D721Med (cell line): Measurements from ENCODE around the gene MRPL55.

ENCODE experiments used
- DNase-seq: peaks from one replicate; pipeline ENCODE4 v3.0.0; 2011; ENCODE audit warnings: low spot score; ENCODE audit not compliant: insufficient read length
- FAIRE-seq: peaks from 2 replicates; lab custom pipeline; 2011; peaks lifted over from hg19 to GRCh38; lab: Jason Lieb, UNC
- TF ChIP-seq, protein P1 (sequence below): IDR thresholded peaks from 2 replicates; pipeline ENCODE4 v1.5.1; 2012; ENCODE audit warnings: mild to moderate bottlenecking, control low read depth; ENCODE audit not compliant: insufficient read depth; ENCODE audit errors: missing control alignments

The MRPL55 gene

DNA sequence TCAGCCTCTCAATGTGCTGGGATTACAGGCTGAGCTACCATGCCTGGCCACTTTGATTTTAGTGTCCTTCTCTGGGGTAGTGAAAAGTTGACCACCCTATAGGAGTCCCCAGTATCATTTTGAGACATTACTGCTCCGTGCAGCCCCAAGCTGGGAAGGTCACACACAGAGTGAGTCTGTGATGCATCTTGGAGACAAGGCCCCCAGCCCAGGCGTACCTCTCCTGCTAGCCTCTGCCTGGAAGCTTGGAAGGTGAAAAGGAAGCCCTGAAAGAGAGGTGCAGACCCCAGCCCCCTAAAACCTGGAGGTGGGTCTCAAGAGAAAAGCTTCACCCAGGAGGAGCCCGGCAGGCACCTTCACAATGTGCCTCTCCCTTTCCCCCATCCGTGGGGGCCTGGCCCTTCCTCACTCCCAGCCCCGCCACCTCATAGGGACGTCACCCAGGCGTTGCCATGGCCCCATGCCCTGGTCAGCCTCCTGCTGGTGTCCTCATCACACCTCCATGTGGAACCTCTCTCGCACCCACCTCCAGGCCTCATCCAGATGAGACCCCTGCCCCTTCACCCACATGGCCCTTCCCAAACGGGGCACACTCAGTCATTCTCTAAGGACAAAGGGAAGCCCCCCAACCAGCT, 32.2 kb downstream of the MRPL55 start:
- FAIRE-seq (no peak), DNase-seq (no peak)
- TF ChIP-seq, protein P1, sequence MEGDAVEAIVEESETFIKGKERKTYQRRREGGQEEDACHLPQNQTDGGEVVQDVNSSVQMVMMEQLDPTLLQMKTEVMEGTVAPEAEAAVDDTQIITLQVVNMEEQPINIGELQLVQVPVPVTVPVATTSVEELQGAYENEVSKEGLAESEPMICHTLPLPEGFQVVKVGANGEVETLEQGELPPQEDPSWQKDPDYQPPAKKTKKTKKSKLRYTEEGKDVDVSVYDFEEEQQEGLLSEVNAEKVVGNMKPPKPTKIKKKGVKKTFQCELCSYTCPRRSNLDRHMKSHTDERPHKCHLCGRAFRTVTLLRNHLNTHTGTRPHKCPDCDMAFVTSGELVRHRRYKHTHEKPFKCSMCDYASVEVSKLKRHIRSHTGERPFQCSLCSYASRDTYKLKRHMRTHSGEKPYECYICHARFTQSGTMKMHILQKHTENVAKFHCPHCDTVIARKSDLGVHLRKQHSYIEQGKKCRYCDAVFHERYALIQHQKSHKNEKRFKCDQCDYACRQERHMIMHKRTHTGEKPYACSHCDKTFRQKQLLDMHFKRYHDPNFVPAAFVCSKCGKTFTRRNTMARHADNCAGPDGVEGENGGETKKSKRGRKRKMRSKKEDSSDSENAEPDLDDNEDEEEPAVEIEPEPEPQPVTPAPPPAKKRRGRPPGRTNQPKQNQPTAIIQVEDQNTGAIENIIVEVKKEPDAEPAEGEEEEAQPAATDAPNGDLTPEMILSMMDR, result no peak

DNA sequence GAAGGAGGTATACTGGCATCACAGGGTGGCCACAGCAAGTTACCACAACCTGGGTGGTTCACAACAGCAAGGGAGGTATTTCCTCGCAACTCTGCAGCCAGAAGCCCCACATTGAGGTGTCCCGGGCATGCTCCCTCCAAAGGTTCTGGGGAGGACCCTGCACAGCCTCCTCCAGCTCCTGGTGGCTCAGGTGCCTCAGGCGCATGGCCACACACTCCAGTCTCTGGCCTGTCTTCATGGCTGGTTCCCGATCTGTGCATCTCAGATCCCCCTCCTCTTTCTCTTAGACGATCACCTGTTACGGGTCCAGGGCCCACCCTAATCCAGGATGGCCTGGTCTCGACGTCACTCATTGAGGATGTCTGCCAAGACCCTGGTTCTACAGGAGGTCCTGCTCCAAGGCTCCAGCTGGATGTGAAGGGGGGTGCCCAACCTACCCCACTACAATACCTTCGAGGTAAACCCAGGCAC, 33.3 kb downstream of the MRPL55 start:
- DNase-seq, result no peak
- no peak for FAIRE-seq
- TF ChIP-seq, protein P1, result no peak

DNA sequence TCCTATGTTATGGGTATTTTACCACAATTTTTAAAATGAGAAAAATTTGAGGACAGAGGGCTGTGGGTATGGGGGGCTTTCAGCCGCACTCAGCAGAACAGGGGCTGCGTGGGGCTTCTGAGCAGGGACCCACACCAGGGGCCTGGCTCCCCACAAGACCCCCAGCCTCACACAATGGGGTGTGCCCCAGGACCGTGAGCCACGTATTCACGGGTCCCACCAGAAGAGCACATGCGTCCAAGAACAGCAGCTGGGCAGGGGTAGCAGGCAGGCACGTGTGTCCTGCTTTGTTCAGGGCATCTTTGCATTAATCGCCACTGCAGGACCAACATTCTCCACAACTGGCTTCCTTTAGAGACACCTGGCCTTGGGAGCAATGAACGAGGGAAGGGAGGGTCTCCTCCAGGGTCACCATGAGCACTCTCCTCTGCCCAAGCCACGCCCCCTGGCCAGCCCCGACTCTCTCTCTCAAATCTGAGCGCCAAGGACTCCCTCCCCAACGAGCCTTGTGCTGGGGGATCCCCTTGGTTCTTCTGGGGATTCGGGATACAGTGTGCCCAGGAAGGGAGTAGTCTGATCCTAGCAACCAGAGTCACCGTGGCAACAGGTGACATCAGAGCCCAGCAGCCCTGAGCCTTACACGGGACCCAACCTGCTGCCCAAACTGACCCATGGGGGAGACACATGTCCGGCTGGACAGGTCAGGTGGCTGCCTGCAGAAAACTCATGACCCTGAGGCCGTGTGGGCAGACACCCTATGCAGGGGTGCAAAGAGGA, 34.0 kb downstream of the MRPL55 start:
- DNase-seq (no peak), FAIRE-seq (no peak)
- TF ChIP-seq, protein P1, result no peak

DNA sequence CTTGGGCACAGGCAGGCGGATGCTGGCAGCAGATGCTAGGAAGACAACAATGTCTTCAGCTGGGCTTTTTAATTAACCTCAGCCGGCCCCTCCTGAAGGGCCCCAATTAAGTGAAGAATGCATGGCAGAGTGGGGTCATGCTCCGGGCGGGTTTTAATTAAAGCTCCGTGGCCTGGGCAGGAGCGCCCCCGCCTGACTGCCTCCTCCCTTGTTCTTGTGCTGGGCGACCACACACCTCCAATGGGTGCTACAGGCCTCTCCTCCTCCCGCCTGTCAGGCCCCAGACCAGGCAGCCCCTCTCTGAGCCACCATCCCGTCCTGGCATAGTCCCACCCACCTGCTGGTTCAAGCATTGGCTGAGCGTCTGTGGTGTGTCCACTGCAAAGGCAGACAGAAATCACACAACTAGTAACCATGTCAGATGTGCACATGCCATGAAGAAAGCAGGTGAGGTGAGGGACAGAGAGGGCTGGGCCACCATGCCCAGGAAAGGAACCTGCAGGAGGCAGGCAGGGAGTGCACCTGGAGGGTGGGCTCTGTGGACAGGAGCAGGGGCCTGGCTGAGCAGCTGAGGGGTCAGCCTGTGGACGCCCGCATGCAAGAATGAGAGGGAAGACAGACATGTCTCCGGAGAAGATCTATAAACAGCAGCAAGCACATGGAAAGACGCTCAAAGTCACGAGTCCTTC, 35.1 kb downstream of the MRPL55 start:
- TF ChIP-seq, protein P1, result peak; percentile 47
- no peak for FAIRE-seq
- DNase-seq, result no peak

DNA sequence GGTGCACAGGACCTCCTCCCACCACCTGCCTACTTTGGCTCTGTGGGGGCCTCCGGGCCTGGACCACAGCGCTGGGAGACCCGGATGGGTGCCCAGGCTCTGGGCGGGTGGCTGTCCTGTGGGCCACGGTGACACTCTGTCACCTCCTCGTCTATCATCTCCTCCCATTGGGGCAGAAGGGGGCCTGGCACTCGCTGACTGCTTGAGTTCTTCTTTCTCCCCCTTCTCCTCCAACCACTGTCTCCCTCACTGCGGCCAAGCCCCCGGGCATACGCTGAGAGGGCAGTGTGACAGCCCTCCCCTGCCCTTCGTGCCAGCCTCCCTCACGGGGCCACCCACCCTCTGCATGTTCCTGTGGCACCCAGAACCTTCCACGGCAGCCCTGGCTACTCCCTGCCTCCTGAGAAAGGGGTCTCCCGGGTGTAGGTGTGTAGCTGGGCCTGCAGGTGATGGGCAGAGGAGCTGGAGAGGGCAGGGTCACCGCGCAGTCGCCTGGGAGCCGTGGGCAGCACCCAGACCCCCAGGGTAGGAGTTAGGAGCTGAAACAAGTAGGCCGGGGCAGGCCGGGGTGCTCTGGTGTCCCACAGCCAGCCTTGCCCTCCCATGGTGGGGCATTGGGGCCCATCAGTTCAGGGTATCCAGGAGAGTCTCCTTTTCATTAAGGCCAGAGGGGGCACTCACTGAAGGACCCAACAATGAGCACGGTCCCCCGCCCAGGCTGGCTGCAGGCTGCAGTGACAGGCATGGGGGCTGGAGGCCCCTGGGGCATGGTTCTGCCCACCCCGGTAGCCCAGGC, 35.8 kb downstream of the MRPL55 start:
- FAIRE-seq (no peak), DNase-seq (no peak)
- TF ChIP-seq, protein P1, result no peak

DNA sequence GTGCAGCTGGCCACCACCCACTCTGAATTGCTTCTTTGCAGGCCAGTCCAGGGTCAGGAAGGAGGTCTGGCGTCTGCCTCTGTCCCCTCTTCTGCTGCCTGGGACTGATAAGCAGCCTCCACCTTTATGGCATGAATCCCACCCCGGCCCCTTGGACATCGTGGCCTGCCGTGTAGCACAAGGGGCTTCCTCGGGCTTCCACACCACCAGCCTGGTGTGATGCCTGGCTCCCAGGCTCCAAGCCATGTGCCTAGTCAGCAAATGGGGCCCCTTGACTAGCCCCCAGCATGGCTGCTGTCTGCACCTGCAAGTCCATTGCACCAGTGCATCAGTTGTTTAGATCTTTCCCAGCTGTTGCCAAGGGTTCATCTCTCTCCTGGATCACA, 36.4 kb downstream of the MRPL55 start:
- DNase-seq (no peak), FAIRE-seq (no peak)
- TF ChIP-seq, protein P1, result no peak
